ENCODE data around the gene PTDSS2. TPM values are rescaled to one million over a fixed set of nuclear protein-coding genes. Genes with fewer than 3 reads are reported as not detected.

PTDSS2 gene
- total and polyA plus RNA-seq, 2 of the 13 experiments (the other 11 are each of a cell fraction or from before 2014, with no cell fraction given), result 21.7 to 26.4 TPM

DNA sequence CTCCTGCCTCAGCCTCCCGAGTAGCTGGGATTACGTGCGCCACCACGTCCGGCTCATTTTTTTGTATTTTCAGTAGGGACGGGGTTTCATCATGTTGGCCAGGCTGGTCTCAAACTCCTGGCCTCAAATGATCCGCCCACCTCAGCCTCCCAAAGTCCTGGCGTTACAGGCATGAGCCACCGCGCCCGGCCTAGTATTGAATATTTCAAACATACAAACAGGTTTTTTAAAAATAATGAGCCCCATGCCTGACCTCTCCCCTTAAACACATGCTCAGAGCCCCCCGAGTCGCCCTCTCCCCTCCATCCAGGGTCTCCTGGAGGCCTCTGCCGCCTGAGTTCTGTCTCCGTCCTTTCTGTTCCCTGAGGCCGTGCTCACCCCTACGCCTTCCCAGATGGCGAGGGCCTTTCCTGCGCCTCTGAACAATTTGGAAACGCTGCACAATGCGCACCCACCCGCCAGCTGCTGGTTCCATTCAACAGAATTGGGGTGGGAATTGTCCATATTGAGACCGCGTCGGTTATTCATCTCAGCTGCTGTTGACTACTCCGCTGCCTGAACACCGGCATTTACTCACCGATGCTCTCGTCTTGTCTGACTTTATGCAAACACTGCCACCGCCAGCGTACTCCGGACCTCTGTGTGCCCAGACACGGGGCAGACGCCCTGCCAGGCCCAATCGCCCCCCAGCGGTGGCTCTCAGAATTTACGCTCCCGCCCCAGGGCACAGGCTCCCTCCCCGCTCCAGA is 70.5 kb downstream of the PTDSS2 start (continued):
- TF ChIP-seq HOXA3 (CRISPR knock-in tag; IDR thresholded peaks at IDR 0.05), result peak; percentile 58; the same call in 1 of the 2 replicates
- no peak for TF ChIP-seq ZSCAN21 (CRISPR knock-in tag; IDR thresholded peaks at IDR 0.05; ENCODE audit: borderline replicate concordance)
- TF ChIP-seq ZMYM3 (CRISPR knock-in tag; IDR thresholded peaks at IDR 0.05), result peak; percentile 57; the same call in 1 of the 2 replicates
- TF ChIP-seq MXD3 (CRISPR knock-in tag; IDR thresholded peaks at IDR 0.05), result no peak
- no peak for TF ChIP-seq ZBTB34 (CRISPR knock-in tag; IDR thresholded peaks at IDR 0.05)
- no peak; the same call in 1 of the 2 replicates for TF ChIP-seq ZMYM2 (CRISPR knock-in tag; IDR thresholded peaks at IDR 0.05)
- no peak for TF ChIP-seq NONO (IDR thresholded peaks at IDR 0.05)
- no peak for TF ChIP-seq NONO (CRISPR knock-in tag; conservative IDR thresholded peaks at IDR 0.05)
- TF ChIP-seq, protein P1, sequence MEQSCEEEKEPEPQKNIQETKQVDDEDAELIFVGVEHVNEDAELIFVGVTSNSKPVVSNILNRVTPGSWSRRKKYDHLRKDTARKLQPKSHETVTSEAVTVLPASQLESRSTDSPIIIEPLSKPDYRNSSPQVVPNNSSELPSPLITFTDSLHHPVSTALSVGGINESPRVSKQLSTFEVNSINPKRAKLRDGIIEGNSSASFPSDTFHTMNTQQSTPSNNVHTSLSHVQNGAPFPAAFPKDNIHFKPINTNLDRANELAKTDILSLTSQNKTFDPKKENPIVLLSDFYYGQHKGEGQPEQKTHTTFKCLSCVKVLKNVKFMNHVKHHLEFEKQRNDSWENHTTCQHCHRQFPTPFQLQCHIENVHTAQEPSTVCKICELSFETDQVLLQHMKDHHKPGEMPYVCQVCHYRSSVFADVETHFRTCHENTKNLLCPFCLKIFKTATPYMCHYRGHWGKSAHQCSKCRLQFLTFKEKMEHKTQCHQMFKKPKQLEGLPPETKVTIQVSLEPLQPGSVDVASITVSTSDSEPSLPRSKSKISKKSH (CRISPR knock-in tag; IDR thresholded peaks at IDR 0.05; ENCODE audit: borderline replicate concordance), result no peak
- peak; percentile 62; the same call in 1 of the 2 replicates for TF ChIP-seq KDM2A (CRISPR knock-in tag; IDR thresholded peaks at IDR 0.05; ENCODE audit: borderline replicate concordance, low read depth)
- TF ChIP-seq HDAC6 (IDR thresholded peaks at IDR 0.05; ENCODE audit: low read depth, low read length), result no peak
- TF ChIP-seq RFXAP (CRISPR knock-in tag; IDR thresholded peaks at IDR 0.05; ENCODE audit: borderline replicate concordance), result no peak
- TF ChIP-seq ADNP (CRISPR knock-in tag; IDR thresholded peaks at IDR 0.05), result peak; percentile 48; the same call in 1 of the 2 replicates
- TF ChIP-seq ZFP36L2 (CRISPR knock-in tag; IDR thresholded peaks at IDR 0.05), result no peak
- TF ChIP-seq DMAP1 (CRISPR knock-in tag; IDR thresholded peaks at IDR 0.05), result 0 out of 2 replicates have a peak, but pooled peaks have one; percentile 32
- TF ChIP-seq ZBTB43 (CRISPR knock-in tag; conservative IDR thresholded peaks at IDR 0.05), result no peak
- no peak for TF ChIP-seq GABPA (IDR thresholded peaks at IDR 0.05; ENCODE audit: low read depth, low read length)
- TF ChIP-seq GABPA (CRISPR knock-in tag; IDR thresholded peaks at IDR 0.05; ENCODE audit: low read depth), result no peak
- TF ChIP-seq TAF15 (IDR thresholded peaks at IDR 0.05; ENCODE audit: low read depth, low read length, poor library complexity, severe bottlenecking), result no peak
- TF ChIP-seq ARNT (IDR thresholded peaks at IDR 0.05), result no peak
- TF ChIP-seq KLF9 (CRISPR knock-in tag; IDR thresholded peaks at IDR 0.05; ENCODE audit: low read depth), result no peak
- TF ChIP-seq ZNF180 (CRISPR knock-in tag; IDR thresholded peaks at IDR 0.05; ENCODE audit: borderline replicate concordance, low read depth), result no peak
- TF ChIP-seq ZNF234 (CRISPR knock-in tag; conservative IDR thresholded peaks at IDR 0.05), result no peak
- no peak for TF ChIP-seq PITX1 (CRISPR knock-in tag; IDR thresholded peaks at IDR 0.05)
- TF ChIP-seq TCF7 (IDR thresholded peaks at IDR 0.05; ENCODE audit: low read depth), result no peak
- no peak for TF ChIP-seq JUN (CRISPR knock-in tag; IDR thresholded peaks at IDR 0.05)
- TF ChIP-seq ZNF225 (CRISPR knock-in tag; IDR thresholded peaks at IDR 0.05), result no peak
